HG02981 (cell line): ENCODE measurements around the gene PPP2CA.
"Not testable (repeated sequence)": the region's sequence is repeated elsewhere in the genome, so short reads cannot be mapped to it uniquely, and the experiment has no call there.

Experiments used
- ATAC-seq: cut with Tn5 transposase; IDR thresholded peaks from one replicate; pipeline ENCODE4 v1.9.1; 2021; ENCODE audit warnings: mild to moderate bottlenecking, moderate library complexity; ENCODE audit not compliant: unreplicated experiment

Gene PPP2CA

GRCh38 chr5:134203630-134204029 is 22.2 kb downstream of the PPP2CA start:
- no peak for ATAC-seq

GRCh38 chr5:134195666-134196065 is 30.2 kb downstream of the PPP2CA start:
- no peak for ATAC-seq

- no peak for ATAC-seq
Observed at GRCh38 chr5:134189031-134189430, 36.8 kb downstream of the PPP2CA start.

- ATAC-seq: no peak
Observed at GRCh38 chr5:134188092-134188491, 37.8 kb downstream of the PPP2CA start.

GRCh38 chr5:134184155-134185135 is 41.4 kb downstream of the PPP2CA start:
- ATAC-seq: peak; percentile 81

- ATAC-seq: no peak
Observed at GRCh38 chr5:134183481-134183880, 42.4 kb downstream of the PPP2CA start.

- no peak for ATAC-seq
Observed at GRCh38 chr5:134178096-134178419, 47.8 kb downstream of the PPP2CA start.

- no peak for ATAC-seq
Observed at GRCh38 chr5:134177369-134178095, 48.3 kb downstream of the PPP2CA start.

GRCh38 chr5:134176511-134177368 is 49.1 kb downstream of the PPP2CA start, which contains the start of gene SKP1:
Gene SKP1, minus strand, starts transcription at chr5:134176950. Its CDS starts 2,928 bp downstream, at chr5:134174022.
- peak; percentile 73 for ATAC-seq

GRCh38 chr5:134175921-134176510 is 49.9 kb downstream of the PPP2CA start:
- peak; percentile 18 for ATAC-seq

- no peak for ATAC-seq
Observed at GRCh38 chr5:134174841-134175839, 50.7 kb downstream of the PPP2CA start.

- no peak for ATAC-seq
Observed at GRCh38 chr5:134171972-134172371, 53.9 kb downstream of the PPP2CA start.

GRCh38 chr5:134162592-134162991 is 63.3 kb downstream of the PPP2CA start:
- ATAC-seq: no peak

GRCh38 chr5:134161513-134162395 is 64.1 kb downstream of the PPP2CA start:
- no peak for ATAC-seq

- ATAC-seq: no peak
Observed at GRCh38 chr5:134153657-134154056, 72.2 kb downstream of the PPP2CA start.

- ATAC-seq: no peak
Observed at GRCh38 chr5:134153241-134153640, 72.6 kb downstream of the PPP2CA start.

GRCh38 chr5:134152173-134152832 is 73.6 kb downstream of the PPP2CA start:
- not testable (repeated sequence) for ATAC-seq

- ATAC-seq: no peak
Observed at GRCh38 chr5:134151723-134152122, 74.2 kb downstream of the PPP2CA start.
